ENCODE results near the gene ARHGAP22. TPM values are rescaled to one million over a fixed set of nuclear protein-coding genes. Genes with fewer than 3 reads are reported as not detected.

Gene ARHGAP22
- total RNA-seq, 3 donors from 2014 or later, result 2.6 to 8.2 (median 4.8) TPM

- H3K36me3 ChIP-seq, result no peaks in the 10 kb centered on the region
- intact Hi-C loops (cut with DNase I; ENCODE audit: low total_unique reads), result no loop called here
- no peak overlapping the region for H3K27ac ChIP-seq
- no peak for DNase-seq (ENCODE audit: low spot score in 2 of 2)
- H3K4me1 ChIP-seq, result no peaks in the 10 kb centered on the region
- H3K4me3 ChIP-seq, result no peak overlapping the region
- TF ChIP-seq CTCF (IDR thresholded peaks at IDR 0.05), result no peak
- TF ChIP-seq POLR2AphosphoS5 (IDR thresholded peaks at IDR 0.05), result no peak
- TF ChIP-seq POLR2A (IDR thresholded peaks at IDR 0.05), result no peak
- no peaks in the 10 kb centered on the region for H3K9me3 ChIP-seq
- H3K27me3 ChIP-seq, result no peaks in the 10 kb centered on the region
Observed at GRCh38 chr10:48496105-48496830, 108.6 kb downstream of the ARHGAP22 start.

DNA sequence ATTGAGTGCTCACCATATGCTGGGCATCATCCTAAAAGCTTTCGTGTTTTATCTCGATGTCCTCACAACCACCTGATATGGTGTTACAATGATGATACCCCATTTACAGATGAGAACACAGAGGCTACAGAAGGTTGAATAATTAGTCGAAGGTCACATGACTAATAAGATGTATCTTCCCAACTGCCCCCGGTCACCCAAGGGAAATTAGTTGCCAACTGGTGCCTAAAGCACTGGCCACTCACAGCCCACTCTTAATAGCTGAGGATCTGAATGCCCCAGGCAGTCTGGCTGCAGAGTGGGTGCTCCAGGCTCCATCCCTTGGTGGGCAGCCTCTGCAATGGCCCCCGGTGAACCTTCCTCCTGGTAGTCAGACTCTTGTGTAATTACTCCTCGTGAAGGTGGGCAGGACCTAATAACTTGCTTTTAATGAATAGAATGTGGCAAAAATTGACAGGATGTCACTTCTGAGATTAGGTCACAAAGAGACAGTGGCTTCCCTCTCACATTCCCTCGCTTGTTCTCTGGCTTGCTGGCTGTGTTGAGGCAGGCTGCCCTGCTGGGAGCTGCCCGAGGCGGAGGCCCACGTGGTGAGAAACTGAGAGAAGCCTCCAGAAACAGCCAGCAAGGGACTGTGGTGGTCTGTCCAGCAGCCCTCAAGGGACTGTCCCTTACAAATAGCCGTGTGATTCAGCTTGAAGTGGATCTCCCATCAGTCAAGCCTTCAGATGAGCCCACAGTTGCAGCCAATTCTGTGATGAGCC is 109.4 kb downstream of the ARHGAP22 start:
- Histone ChIP-seq H3K36me3 (no peaks in the 10 kb centered on the region), H3K4me3 (no peak overlapping the region), H3K27me3 (no peaks in the 10 kb centered on the region), H3K27ac (no peak overlapping the region), H3K9me3 (no peaks in the 10 kb centered on the region), H3K4me1 (no peaks in the 10 kb centered on the region)
- TF ChIP-seq CTCF (IDR thresholded peaks at IDR 0.05), result no peak
- no peak for TF ChIP-seq POLR2A (IDR thresholded peaks at IDR 0.05)
- intact Hi-C loops (cut with DNase I; ENCODE audit: low total_unique reads), result no loop called here
- no peak for DNase-seq (ENCODE audit: low spot score in 2 of 2)

- DNase-seq (ENCODE audit: low spot score in 2 of 2), result no peak
- intact Hi-C loops (cut with DNase I; ENCODE audit: low total_unique reads), result no loop called here
- no peaks in the 10 kb centered on the region for H3K9me3 ChIP-seq
- H3K4me1 ChIP-seq, result no peaks in the 10 kb centered on the region
- no peak overlapping the region for H3K4me3 ChIP-seq
- H3K27ac ChIP-seq, result no peak overlapping the region
- H3K27me3 ChIP-seq, result no peaks in the 10 kb centered on the region
- TF ChIP-seq POLR2AphosphoS5 (IDR thresholded peaks at IDR 0.05) (no peak), CTCF (IDR thresholded peaks at IDR 0.05) (no peak), POLR2A (IDR thresholded peaks at IDR 0.05) (no peak)
- H3K36me3 ChIP-seq, result no peaks in the 10 kb centered on the region
Observed at GRCh38 chr10:48494611-48495010, 110.3 kb downstream of the ARHGAP22 start.

DNA sequence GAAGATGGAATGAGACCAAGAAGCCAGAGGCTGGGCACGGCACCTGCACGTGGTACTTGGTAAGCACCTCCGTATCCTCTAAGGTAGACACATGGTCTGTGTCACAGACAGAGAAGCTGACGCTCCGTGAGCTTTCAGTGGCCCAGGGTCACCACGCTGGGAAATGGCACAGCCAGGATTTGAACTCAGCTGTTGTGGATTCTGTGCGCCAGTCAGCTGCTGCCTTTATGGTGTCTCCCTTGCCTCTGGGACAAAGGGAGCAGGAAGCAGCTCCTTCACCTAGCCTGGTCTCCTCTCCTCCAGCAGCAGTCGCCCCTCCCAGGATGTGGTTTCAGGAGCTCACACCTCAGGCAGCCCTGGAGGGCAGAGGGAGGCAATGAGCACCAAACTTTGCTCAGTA is 110.8 kb downstream of the ARHGAP22 start:
- no peaks in the 10 kb centered on the region for H3K9me3 ChIP-seq
- H3K4me1 ChIP-seq, result no peaks in the 10 kb centered on the region
- intact Hi-C loops (cut with DNase I; ENCODE audit: low total_unique reads), result no loop called here
- no peak overlapping the region for H3K4me3 ChIP-seq
- no peak for DNase-seq (ENCODE audit: low spot score in 2 of 2)
- no peaks in the 10 kb centered on the region for H3K27me3 ChIP-seq
- no peak overlapping the region for H3K27ac ChIP-seq
- TF ChIP-seq POLR2A (IDR thresholded peaks at IDR 0.05) (no peak), POLR2AphosphoS5 (IDR thresholded peaks at IDR 0.05) (no peak), CTCF (IDR thresholded peaks at IDR 0.05) (no peak)
- no peaks in the 10 kb centered on the region for H3K36me3 ChIP-seq
